D721Med (cell line): ENCODE data around the gene BACH2.
"Not testable (repeated sequence)": the region's sequence is repeated elsewhere in the genome, so short reads cannot be mapped to it uniquely, and the experiment has no call there.

ENCODE experiments used
- DNase-seq: peaks from one replicate; pipeline ENCODE4 v3.0.0; 2011; ENCODE audit warnings: low spot score; ENCODE audit not compliant: insufficient read length
- FAIRE-seq: peaks from 2 replicates; lab custom pipeline; 2011; peaks lifted over from hg19 to GRCh38; lab: Jason Lieb, UNC
- TF ChIP-seq, protein P1 (sequence below): IDR thresholded peaks from 2 replicates; pipeline ENCODE4 v1.5.1; 2012; ENCODE audit warnings: mild to moderate bottlenecking, control low read depth; ENCODE audit not compliant: insufficient read depth; ENCODE audit errors: missing control alignments

BACH2 gene

DNA sequence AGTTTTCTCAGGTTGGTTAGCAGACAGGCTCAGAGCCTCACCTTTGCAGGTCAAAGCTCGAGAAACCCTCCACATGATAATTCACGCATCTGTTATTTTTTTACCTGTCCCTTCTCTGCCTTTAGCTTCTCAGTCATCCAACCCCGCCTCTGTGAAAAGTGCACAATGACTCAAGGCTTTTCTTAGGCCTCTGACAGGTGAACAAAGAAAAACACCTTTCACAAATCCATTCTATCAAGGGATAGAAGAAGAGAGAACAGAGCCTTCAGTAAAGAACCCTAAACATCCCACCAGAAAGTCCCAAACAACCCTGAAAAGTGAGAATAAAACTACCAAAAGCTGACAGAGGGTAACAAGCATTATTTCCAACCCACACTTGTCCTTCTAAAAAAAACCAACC, 224.1 kb downstream of the BACH2 start:
- FAIRE-seq, result no peak
- DNase-seq, result no peak
- TF ChIP-seq, protein P1, sequence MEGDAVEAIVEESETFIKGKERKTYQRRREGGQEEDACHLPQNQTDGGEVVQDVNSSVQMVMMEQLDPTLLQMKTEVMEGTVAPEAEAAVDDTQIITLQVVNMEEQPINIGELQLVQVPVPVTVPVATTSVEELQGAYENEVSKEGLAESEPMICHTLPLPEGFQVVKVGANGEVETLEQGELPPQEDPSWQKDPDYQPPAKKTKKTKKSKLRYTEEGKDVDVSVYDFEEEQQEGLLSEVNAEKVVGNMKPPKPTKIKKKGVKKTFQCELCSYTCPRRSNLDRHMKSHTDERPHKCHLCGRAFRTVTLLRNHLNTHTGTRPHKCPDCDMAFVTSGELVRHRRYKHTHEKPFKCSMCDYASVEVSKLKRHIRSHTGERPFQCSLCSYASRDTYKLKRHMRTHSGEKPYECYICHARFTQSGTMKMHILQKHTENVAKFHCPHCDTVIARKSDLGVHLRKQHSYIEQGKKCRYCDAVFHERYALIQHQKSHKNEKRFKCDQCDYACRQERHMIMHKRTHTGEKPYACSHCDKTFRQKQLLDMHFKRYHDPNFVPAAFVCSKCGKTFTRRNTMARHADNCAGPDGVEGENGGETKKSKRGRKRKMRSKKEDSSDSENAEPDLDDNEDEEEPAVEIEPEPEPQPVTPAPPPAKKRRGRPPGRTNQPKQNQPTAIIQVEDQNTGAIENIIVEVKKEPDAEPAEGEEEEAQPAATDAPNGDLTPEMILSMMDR, result no peak

DNA sequence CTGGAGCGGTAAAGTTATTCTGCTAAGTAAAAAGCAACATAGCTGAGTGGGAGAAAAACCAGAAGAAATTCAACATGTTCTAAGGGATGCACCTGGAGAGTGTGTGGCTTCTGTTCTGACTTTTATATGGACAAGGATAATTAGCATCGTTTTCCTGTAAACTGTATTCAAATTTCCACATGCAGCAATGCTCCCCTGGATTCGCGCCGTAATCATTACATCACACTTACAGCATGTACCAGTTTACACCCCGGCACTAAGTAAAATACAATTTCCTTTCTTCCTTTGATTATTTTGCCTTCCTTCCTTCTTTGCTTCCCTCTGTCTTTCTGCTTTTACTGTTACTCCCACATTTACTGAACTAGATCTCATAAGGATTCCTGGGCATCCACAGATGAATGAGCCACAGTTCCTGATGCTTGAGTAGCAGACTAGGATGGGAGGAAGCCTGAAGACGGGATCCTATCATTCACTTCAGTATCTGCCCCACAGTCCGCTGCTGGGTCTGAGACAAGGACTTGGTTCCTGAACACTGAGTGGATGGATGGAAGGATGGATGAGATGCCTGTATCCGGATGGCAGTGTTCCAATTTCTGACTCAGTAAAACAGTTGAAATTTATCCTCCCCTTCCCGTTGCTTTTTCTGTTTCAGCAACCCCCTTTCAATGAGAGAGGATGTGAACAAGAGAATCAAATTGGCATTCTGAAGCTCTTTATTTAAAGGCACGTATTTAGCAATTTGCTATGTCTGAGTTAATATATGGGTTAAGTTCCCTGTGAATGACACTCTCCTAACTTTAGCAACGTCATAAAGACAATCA, 227.7 kb downstream of the BACH2 start:
- TF ChIP-seq, protein P1, result no peak
- FAIRE-seq, result no peak
- no peak for DNase-seq

DNA sequence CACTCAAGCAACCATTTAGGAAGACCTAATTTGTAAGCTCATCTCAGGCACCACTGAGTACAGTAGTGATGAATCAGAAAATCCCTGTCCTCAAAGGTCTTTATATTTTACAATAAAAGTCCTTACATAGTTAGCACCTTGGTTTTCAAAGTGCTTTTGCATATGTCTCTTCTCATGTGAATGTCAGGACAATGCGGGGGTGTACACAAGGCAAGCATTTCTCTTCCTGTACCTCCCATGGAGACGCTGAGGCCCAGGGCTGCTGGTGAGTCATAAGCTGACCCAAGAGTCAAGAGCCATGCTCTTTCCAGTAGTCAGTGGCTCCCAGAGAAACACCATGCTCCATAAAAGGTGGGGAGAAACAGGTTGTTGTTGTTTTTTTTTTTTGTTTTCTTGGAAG, 228.4 kb downstream of the BACH2 start:
- no peak for DNase-seq
- FAIRE-seq, result no peak
- TF ChIP-seq, protein P1, result no peak

DNA sequence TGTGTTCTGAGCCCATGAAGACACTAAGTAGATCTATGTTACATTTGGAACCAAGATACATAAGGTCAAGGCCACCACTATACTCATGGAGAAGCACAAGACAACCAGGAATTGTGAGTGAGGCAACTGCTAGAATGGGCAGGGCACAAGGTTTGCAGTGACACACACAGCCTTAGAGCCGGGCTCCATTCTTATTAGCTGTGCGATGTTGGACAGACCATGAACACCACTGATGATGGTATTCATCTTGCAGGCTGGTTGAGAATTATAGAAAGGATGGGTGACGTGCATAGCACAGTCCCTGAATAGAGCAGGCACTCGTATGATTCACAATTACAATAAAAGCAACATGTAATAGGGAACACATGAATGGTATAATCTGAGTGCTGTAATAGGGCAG, 229.9 kb downstream of the BACH2 start:
- DNase-seq, result no peak
- no peak for FAIRE-seq
- TF ChIP-seq, protein P1, result no peak

DNA sequence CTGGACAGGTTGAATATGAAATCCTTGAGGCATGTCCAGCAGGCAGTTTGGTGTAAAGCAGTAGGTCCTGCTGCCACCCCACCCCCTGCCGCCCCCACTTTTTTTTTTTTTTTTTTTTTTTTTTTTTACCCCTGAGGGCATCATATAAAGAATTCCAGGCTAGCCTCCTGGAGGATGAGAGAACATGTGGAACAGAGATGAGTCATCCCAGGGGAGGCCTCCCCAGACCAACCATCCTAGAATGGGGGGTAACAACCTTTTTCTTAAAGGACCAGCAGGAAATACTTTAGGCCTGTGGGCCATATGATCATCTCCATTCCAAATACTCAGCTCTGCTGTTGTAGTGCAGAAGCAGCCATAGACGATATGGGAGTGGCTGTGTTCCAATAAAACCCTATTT, 231.5 kb downstream of the BACH2 start:
- TF ChIP-seq, protein P1, result no peak
- no peak for DNase-seq
- FAIRE-seq, result no peak

DNA sequence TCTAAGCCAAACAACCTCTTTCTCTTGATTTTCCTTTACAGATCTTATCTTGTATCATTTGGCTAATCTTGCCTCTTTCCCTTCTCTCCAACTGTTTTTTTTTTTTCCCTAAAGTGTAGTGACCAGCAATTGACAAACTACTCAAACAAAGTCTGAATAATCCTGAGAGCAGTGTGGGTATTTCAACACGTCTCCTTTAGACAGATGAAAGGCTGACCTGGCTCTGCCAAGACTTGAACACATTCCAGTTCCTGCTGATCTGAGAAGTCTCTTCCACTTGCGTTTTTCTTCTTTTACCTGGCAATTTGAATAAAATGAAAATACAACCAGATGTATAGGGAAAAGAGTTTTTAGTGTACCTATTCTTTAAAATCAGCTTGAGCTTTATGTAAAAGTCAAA, 234.0 kb downstream of the BACH2 start:
- DNase-seq (no peak), FAIRE-seq (no peak)
- TF ChIP-seq, protein P1, result no peak

DNA sequence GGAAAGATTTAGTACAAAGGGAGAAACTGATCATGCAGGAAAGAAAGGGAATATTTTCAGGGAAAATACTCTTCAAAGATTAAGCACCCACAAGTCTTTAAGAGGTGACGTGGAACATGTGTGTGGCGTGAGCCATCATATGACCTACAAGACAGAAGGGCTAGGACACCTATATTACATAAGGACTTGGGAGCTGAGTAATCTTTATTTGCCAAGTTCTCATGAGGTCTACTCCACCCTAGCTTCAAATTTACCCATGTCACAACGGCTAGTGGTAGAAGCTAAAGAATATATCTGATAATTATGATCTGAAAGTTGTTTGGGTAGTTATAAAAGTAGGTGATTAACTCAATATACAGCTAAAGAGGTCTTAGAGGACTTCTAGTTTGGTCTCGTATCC, 234.6 kb downstream of the BACH2 start:
- no peak for FAIRE-seq
- TF ChIP-seq, protein P1, result no peak
- DNase-seq, result no peak

DNA sequence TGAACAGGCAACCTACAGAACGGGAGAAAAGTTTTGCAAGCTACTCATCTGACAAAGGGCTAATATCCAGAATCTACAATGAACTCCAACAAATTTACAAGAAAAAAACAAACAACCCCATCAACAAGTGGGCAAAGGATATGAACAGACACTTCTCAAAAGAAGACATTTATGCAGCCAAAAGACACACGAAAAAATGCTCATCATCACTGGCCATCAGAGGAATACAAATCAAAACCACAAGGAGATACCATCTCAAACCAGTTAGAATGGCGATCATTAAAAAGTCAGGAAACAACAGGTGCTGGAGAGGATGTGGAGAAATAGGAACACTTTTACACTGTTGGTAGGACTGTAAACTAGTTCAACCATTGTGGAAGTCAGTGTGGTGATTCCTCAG, 237.5 kb downstream of the BACH2 start:
- DNase-seq, FAIRE-seq: not testable (repeated sequence)

DNA sequence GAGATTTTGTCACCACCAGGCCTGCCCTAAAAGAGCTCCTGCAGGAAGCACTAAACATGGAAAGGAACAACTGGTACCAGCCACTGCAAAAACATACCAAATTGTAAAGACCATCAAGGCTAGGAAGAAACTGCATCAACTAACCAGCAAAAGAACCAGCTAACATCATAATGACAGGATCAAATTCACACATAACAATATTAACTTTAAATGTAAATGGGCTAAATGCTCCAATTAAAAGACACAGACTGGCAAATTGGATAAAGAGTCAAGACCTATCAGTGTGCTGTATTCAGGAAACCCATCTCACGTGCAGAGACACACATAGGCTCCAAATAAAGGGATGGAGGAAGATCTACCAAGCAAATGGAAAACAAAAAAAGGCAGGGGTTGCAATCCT, 240.7 kb downstream of the BACH2 start:
- not testable (repeated sequence) for FAIRE-seq, DNase-seq

DNA sequence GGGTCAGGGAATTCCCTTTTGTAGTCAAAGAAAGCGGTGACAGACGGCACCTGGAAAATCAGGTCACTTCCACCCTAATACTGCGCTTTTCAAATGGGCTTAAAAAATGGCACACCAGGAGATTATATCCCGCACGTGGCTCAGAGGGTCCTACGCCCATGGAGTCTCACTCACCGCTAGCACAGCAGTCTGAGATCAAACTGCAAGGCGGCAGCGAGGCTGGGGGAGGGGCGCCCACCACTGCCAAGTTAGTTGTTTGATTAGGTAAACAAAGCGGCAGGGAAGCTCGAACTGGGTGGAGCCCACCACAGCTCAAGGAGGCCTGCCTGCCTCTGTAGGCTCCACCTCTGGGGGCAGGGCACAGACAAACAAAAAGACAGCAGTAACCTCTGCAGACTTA, 242.4 kb downstream of the BACH2 start:
- not testable (repeated sequence) for FAIRE-seq, DNase-seq
